Cardiac muscle cell (in vitro differentiated cells and primary cell): Measurements from ENCODE around the gene CSK. TPM values are rescaled to one million over a fixed set of nuclear protein-coding genes. Genes with fewer than 3 reads are reported as not detected.

Source experiments
- DNase-seq, 2 donors: peaks; one replicate each; pipeline versions ENCODE4 v3.0.0 to v3.0.0-alpha.2; 2010 to 2017; ENCODE audit warnings: low read depth in 1 of 2, low spot score in 1 of 2
- H3K27ac ChIP-seq: fragments of 200-600 bp; sonication (generic); 2 replicates; pipeline ENCODE4 v1.5.1; 2016
- H3K27me3 ChIP-seq: fragments of 200-600 bp; sonication (generic); 2 replicates; pipeline ENCODE4 v1.6.0; 2016; ENCODE audit warnings: control low read depth
- H3K36me3 ChIP-seq: fragments of 200-600 bp; sonication (generic); 2 replicates; pipeline ENCODE4 v1.5.1; 2016; ENCODE audit warnings: control low read depth
- H3K4me1 ChIP-seq: fragments of 200-600 bp; sonication (generic); 2 replicates; pipeline ENCODE4 v1.8.1; 2017; ENCODE audit warnings: low read depth, mild to moderate bottlenecking, mixed run types
- H3K4me3 ChIP-seq: fragments of 200-600 bp; sonication (generic); 2 replicates; pipeline ENCODE4 v1.5.1; 2016; ENCODE audit warnings: mild to moderate bottlenecking
- H3K9me3 ChIP-seq: fragments of 200-600 bp; sonication (generic); 2 replicates; pipeline ENCODE4 v1.5.1; 2017; ENCODE audit warnings: low read depth, mild to moderate bottlenecking, control low read depth
- polyA plus RNA-seq: library from polyadenylated mRNA; unstranded; fragments of >200 nt; fragmentation: Nextera tagmentation; extraction: Ambion mirVana; gene quantifications from 2 replicates; pipeline ENCODE4 v1.2.1, GENCODE V29; 2016
- total RNA-seq: library from RNA; depleted of rRNA; stranded (reverse); fragments of >200 nt; gene quantifications from 2 replicates; pipeline ENCODE4 v1.2.3, GENCODE V29; 2016
- TF ChIP-seq, protein P1 (sequence below): IDR thresholded peaks from 2 replicates; pipeline ENCODE4 v1.5.1; 2012; ENCODE audit warnings: low read depth, mild to moderate bottlenecking, low read length

The CSK gene
- total and polyA plus RNA-seq, 2 experiments from 2014 or later, result 26.2 to 43.1 TPM

DNA sequence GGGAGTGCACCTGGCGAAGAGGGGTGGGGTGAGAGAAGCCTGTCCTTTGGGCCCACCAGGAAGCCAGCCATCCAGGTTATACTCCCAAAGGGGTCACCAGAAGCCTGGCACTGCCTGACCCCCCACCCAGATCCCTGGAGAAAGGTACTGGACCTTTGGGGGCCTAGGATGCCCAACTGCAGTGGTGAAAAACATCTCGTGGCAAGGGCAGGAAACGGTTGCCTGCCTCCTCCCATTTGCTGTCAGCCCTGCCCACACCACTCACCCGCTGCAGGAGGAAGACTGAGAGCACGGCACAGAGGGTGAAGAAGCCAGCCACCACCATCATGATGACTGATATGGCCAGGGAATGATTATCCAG lies 63.3 kb downstream of the CSK start:
- no peaks in the 10 kb centered on the region for H3K27me3 ChIP-seq
- TF ChIP-seq, protein P1, sequence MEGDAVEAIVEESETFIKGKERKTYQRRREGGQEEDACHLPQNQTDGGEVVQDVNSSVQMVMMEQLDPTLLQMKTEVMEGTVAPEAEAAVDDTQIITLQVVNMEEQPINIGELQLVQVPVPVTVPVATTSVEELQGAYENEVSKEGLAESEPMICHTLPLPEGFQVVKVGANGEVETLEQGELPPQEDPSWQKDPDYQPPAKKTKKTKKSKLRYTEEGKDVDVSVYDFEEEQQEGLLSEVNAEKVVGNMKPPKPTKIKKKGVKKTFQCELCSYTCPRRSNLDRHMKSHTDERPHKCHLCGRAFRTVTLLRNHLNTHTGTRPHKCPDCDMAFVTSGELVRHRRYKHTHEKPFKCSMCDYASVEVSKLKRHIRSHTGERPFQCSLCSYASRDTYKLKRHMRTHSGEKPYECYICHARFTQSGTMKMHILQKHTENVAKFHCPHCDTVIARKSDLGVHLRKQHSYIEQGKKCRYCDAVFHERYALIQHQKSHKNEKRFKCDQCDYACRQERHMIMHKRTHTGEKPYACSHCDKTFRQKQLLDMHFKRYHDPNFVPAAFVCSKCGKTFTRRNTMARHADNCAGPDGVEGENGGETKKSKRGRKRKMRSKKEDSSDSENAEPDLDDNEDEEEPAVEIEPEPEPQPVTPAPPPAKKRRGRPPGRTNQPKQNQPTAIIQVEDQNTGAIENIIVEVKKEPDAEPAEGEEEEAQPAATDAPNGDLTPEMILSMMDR, result no peak
- DNase-seq, result no peak

GRCh38 chr15:74845581-74845980 lies 63.7 kb downstream of the CSK start:
- H3K4me3 ChIP-seq, result no peak overlapping the region
- TF ChIP-seq, protein P1, result no peak
- no peaks in the 10 kb centered on the region for H3K27me3 ChIP-seq
- H3K4me1 ChIP-seq, result peaks cover 5% of the 10 kb centered on the region
- no peak for DNase-seq
- peaks cover 21% of the 10 kb centered on the region for H3K36me3 ChIP-seq
- H3K27ac ChIP-seq, result no peak overlapping the region
- H3K9me3 ChIP-seq, result no peaks in the 10 kb centered on the region

More for the DNA sequence above, 63.3 kb downstream of the CSK start:
- Histone ChIP-seq H3K9me3 (no peaks in the 10 kb centered on the region), H3K27ac (no peak overlapping the region), H3K36me3 (peaks cover 21% of the 10 kb centered on the region), H3K4me1 (peaks cover 5% of the 10 kb centered on the region), H3K4me3 (no peak overlapping the region)

DNA sequence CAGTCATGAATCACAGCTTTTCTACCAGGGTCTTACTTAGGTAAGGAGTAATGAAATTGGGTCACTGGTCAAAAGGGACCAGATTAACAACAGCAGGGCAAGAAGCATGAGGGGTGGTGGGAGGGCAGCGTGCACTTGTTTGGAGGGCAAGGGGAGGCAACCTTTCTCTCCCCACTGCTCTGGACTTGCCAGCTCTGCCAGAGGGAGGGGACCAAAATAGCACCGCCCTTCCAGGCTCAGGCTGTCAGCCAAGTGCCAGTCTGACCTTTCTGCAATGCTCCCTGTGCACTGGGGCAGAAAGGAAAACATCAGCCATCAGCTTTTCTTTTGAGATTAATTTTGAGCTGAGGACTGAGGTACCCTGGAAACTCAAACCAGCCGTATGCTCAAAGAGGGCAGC lies 65.6 kb downstream of the CSK start:
- H3K36me3 ChIP-seq, result peaks cover 31% of the 10 kb centered on the region
- TF ChIP-seq, protein P1, result no peak
- no peak overlapping the region for H3K4me3 ChIP-seq

GRCh38 chr15:74850393-74850792 lies 68.5 kb downstream of the CSK start:
- Histone ChIP-seq H3K4me3 (no peak overlapping the region), H3K27me3 (no peaks in the 10 kb centered on the region), H3K4me1 (no peaks in the 10 kb centered on the region), H3K36me3 (peaks cover 40% of the 10 kb centered on the region), H3K27ac (no peak overlapping the region), H3K9me3 (no peaks in the 10 kb centered on the region)
- TF ChIP-seq, protein P1, result no peak
- DNase-seq, result no peak

More for the DNA sequence above, 65.6 kb downstream of the CSK start:
- Histone ChIP-seq H3K27ac (no peak overlapping the region), H3K27me3 (no peaks in the 10 kb centered on the region), H3K4me1 (peaks cover 5% of the 10 kb centered on the region), H3K9me3 (no peaks in the 10 kb centered on the region)
- DNase-seq, result no peak

DNA sequence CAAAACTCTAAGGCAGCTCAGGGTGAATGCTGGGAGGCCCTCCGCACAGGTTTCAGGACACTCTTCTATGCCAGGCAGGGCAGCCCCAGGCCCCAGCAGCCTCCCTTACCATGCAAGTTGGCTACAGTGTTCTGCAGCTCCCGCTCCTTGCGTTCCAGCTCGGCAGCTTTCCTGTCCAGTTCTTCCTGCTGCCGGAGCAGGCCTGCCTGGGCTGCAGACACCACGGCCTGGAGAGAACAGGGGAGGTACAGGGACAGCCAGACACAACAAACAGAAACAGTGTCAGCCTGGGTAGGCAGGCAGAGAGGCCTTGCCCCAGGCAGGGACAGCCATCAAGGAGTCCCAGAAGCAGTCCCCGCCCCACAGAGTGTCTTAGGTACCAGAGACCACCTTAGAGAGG lies 70.1 kb downstream of the CSK start:
- Histone ChIP-seq H3K9me3 (no peaks in the 10 kb centered on the region), H3K4me1 (peaks cover 4% of the 10 kb centered on the region), H3K27ac (no peak overlapping the region), H3K27me3 (no peaks in the 10 kb centered on the region), H3K4me3 (no peak overlapping the region), H3K36me3 (peaks cover 36% of the 10 kb centered on the region)
- TF ChIP-seq, protein P1, result no peak
- DNase-seq, result no peak

Other genes with a start within 250 kb of the CSK start
- gene ARID3B, start 240.9 kb upstream of the CSK start, total RNA-seq, result 60.7 and 69.8 TPM in 2 replicates
- 70.5 and 72.6 TPM in 2 replicates for gene ARID3B, start 240.9 kb upstream of the CSK start, polyA plus RNA-seq
- 193 and 319 TPM in 2 replicates for gene CLK3, start 166.2 kb upstream of the CSK start, total RNA-seq
- 100 and 125 TPM in 2 replicates for gene CLK3, start 166.2 kb upstream of the CSK start, polyA plus RNA-seq
- 16.1 and 17.6 TPM in 2 replicates for gene EDC3, start 86.1 kb upstream of the CSK start, total RNA-seq
- gene EDC3, start 86.1 kb upstream of the CSK start, polyA plus RNA-seq, result 25.2 and 41.5 TPM in 2 replicates
- gene CYP1A1, start 56.6 kb upstream of the CSK start, total RNA-seq, result 0.28 and 0.45 TPM in 2 replicates
- gene CYP1A1, start 56.6 kb upstream of the CSK start, polyA plus RNA-seq, result 0.56 TPM in 1 of 2 replicates, not detected in the other
- not detected in 2 replicates for gene CYP1A2, start 33.2 kb upstream of the CSK start, total RNA-seq
- not detected in 2 replicates for gene CYP1A2, start 33.2 kb upstream of the CSK start, polyA plus RNA-seq
- not detected in 2 replicates for gene LMAN1L, start 30.8 kb downstream of the CSK start, total RNA-seq
- gene LMAN1L, start 30.8 kb downstream of the CSK start, polyA plus RNA-seq, result not detected in 2 replicates
- gene CPLX3, start 44.5 kb downstream of the CSK start, total RNA-seq, result not detected in 2 replicates
- not detected in 2 replicates for gene CPLX3, start 44.5 kb downstream of the CSK start, polyA plus RNA-seq
- gene ULK3, start 61.1 kb downstream of the CSK start, total RNA-seq, result 39.5 and 52.4 TPM in 2 replicates
- 40.0 and 54.6 TPM in 2 replicates for gene ULK3, start 61.1 kb downstream of the CSK start, polyA plus RNA-seq
- gene SCAMP2, start 91.3 kb downstream of the CSK start, total RNA-seq, result 52.3 and 55.1 TPM in 2 replicates
- gene SCAMP2, start 91.3 kb downstream of the CSK start, polyA plus RNA-seq, result 89.0 and 115 TPM in 2 replicates
- 170 and 285 TPM in 2 replicates for gene MPI, start 108.0 kb downstream of the CSK start, total RNA-seq
- 106 and 173 TPM in 2 replicates for gene MPI, start 108.0 kb downstream of the CSK start, polyA plus RNA-seq
- gene FAM219B, start 124.8 kb downstream of the CSK start, total RNA-seq, result 109 and 168 TPM in 2 replicates
- gene FAM219B, start 124.8 kb downstream of the CSK start, polyA plus RNA-seq, result 107 and 157 TPM in 2 replicates
- gene COX5A, start 156.0 kb downstream of the CSK start, total RNA-seq, result 285 and 435 TPM in 2 replicates
- 1,301 and 1,489 TPM in 2 replicates for gene COX5A, start 156.0 kb downstream of the CSK start, polyA plus RNA-seq
- 21.1 and 23.0 TPM in 2 replicates for gene RPP25, start 174.7 kb downstream of the CSK start, total RNA-seq
- 18.3 and 20.8 TPM in 2 replicates for gene RPP25, start 174.7 kb downstream of the CSK start, polyA plus RNA-seq
- 5.8 and 8.1 TPM in 2 replicates for gene SCAMP5, start 213.5 kb downstream of the CSK start, total RNA-seq
- 1.2 and 3.3 TPM in 2 replicates for gene SCAMP5, start 213.5 kb downstream of the CSK start, polyA plus RNA-seq
- 25.6 and 28.3 TPM in 2 replicates for gene PPCDC, start 241.5 kb downstream of the CSK start, total RNA-seq
- 15.9 and 17.6 TPM in 2 replicates for gene PPCDC, start 241.5 kb downstream of the CSK start, polyA plus RNA-seq